ENCODE measurements around the gene CDK5RAP2.

CDK5RAP2 gene

GRCh38 chr9:120394058-120394669 is 185.8 kb downstream of the CDK5RAP2 start:
- DNase-seq = no peak

- no peak for DNase-seq
These were observed 186.4 kb downstream of the CDK5RAP2 start for GRCh38 chr9:120393386-120394057.

- DNase-seq = no peak
These were observed 187.3 kb downstream of the CDK5RAP2 start for GRCh38 chr9:120392711-120393110.

- no peak for DNase-seq
These were observed 187.7 kb downstream of the CDK5RAP2 start for GRCh38 chr9:120392245-120392644.

- no peak for DNase-seq
These were observed 188.3 kb downstream of the CDK5RAP2 start for GRCh38 chr9:120391691-120392090.

GRCh38 chr9:120390637-120391190 is 189.3 kb downstream of the CDK5RAP2 start:
- no peak for DNase-seq

- no peak for DNase-seq
These were observed 190.1 kb downstream of the CDK5RAP2 start for GRCh38 chr9:120389867-120390266.

- no peak for DNase-seq
These were observed 190.7 kb downstream of the CDK5RAP2 start for GRCh38 chr9:120389300-120389699.

- DNase-seq = no peak
These were observed 191.7 kb downstream of the CDK5RAP2 start for GRCh38 chr9:120388003-120388855.

- DNase-seq = peak; percentile 90
These were observed 192.5 kb downstream of the CDK5RAP2 start for GRCh38 chr9:120387257-120388002.

GRCh38 chr9:120386390-120387131 is 193.4 kb downstream of the CDK5RAP2 start:
- peak; percentile 89 for DNase-seq

- DNase-seq = no peak
These were observed 194.2 kb downstream of the CDK5RAP2 start for GRCh38 chr9:120385606-120386389.

- DNase-seq = no peak
These were observed 195.1 kb downstream of the CDK5RAP2 start for GRCh38 chr9:120384925-120385272.

GRCh38 chr9:120383999-120384924 is 195.7 kb downstream of the CDK5RAP2 start:
- DNase-seq = peak; percentile 80

- no peak for DNase-seq
These were observed 196.4 kb downstream of the CDK5RAP2 start for GRCh38 chr9:120383611-120383998.

- DNase-seq = no peak
These were observed 197.5 kb downstream of the CDK5RAP2 start for GRCh38 chr9:120382453-120382852.

GRCh38 chr9:120381839-120382238 is 198.1 kb downstream of the CDK5RAP2 start:
- DNase-seq = no peak

- DNase-seq = no peak
These were observed 200.4 kb downstream of the CDK5RAP2 start for GRCh38 chr9:120379611-120380010.

- DNase-seq = no peak
These were observed 201.3 kb downstream of the CDK5RAP2 start for GRCh38 chr9:120378680-120379079.

Data from NCI-H1417 treated with DMSO at 0.1 percent for 48 hours (cell line).